K562 (cell line): ENCODE results near the gene CDS2. TPM values are rescaled to one million over a fixed set of nuclear protein-coding genes. Genes with fewer than 3 reads are reported as not detected.

ENCODE experiments used
- ATF1 ChIP-seq, 2 experiments: fragments of 450-650 bp in 1 of 2; IDR thresholded peaks; 2 replicates each; pipeline ENCODE4 v1.6.1; 2016; ENCODE audit warnings: missing compliant biosample characterization in 1 of 2, missing genetic modification characterization in 1 of 2
- CHD1 ChIP-seq: fragments of 200-600 bp; sonication (generic); IDR thresholded peaks from one replicate; pipeline ENCODE4 v1.6.1; 2012; ENCODE audit warnings: mild to moderate bottlenecking, moderate library complexity, low read length, inconsistent platforms
- CREB1 ChIP-seq, 2 experiments: sonication (generic) in 1 of 2; formaldehyde crosslinking in 1 of 2; IDR thresholded peaks; 2 replicates each; pipeline versions ENCODE4 v1.6.1 to v1.8.0; 2012 to 2022; ENCODE audit warnings: inconsistent platforms in 1 of 2, mild to moderate bottlenecking in 1 of 2, missing genetic modification reagents in 1 of 2, moderate library complexity in 1 of 2
- HDGF ChIP-seq: fragments of 450-650 bp; IDR thresholded peaks from 2 replicates; pipeline ENCODE4 v1.6.1; 2016
- HNRNPUL1 ChIP-seq: fragments of 200-400 bp; formaldehyde crosslinking; IDR thresholded peaks from 2 replicates; pipeline ENCODE4 v1.6.1; 2017; ENCODE audit warnings: low read length
- MAFG ChIP-seq: fragments of 450-650 bp; conservative IDR thresholded peaks from 2 replicates; pipeline ENCODE4 v1.6.1; 2016; ENCODE audit warnings: missing genetic modification characterization, missing compliant biosample characterization
- PHTF2 ChIP-seq: fragments of 250-450 bp; sonication (Bioruptor Pico); IDR thresholded peaks from 2 replicates; pipeline ENCODE4 v1.5.0; 2021; ENCODE audit warnings: mild to moderate bottlenecking
- RBM15 ChIP-seq: fragments of 200-400 bp; formaldehyde crosslinking; IDR thresholded peaks from 2 replicates; pipeline ENCODE4 v1.6.1; 2018; ENCODE audit warnings: mild to moderate bottlenecking, low read length, moderate library complexity; ENCODE audit not compliant: insufficient read depth
- SNRNP70 ChIP-seq: fragments of 200-400 bp; formaldehyde crosslinking; optimal IDR thresholded peaks from 2 replicates; pipeline ENCODE3; 2017; ENCODE audit warnings: low read depth, low read length
- TFAP4 ChIP-seq: sonication (generic); formaldehyde crosslinking; IDR thresholded peaks from 2 replicates; pipeline ENCODE4 v1.8.0; 2022; ENCODE audit warnings: missing genetic modification reagents, mild to moderate bottlenecking, moderate library complexity, borderline replicate concordance
- TRIM25 ChIP-seq: fragments of 450-650 bp; IDR thresholded peaks from 2 replicates; pipeline ENCODE4 v1.7.0; 2016; ENCODE audit warnings: borderline replicate concordance
- ZFP36 ChIP-seq: fragments of 150-350 bp; IDR thresholded peaks from 2 replicates; pipeline ENCODE4 v1.6.1; 2018; ENCODE audit warnings: low read length, low read depth; ENCODE audit not compliant: partially characterized antibody
- ZNF277 ChIP-seq: fragments of 250-450 bp; sonication (Bioruptor Pico); IDR thresholded peaks from 2 replicates; pipeline ENCODE4 v1.8.0; 2022; ENCODE audit warnings: inconsistent platforms, mild to moderate bottlenecking, moderate library complexity, borderline replicate concordance
- ZNF408 ChIP-seq: fragments of 250-450 bp; sonication (Bioruptor Pico); IDR thresholded peaks from 2 replicates; pipeline ENCODE4 v1.4.0; 2020; ENCODE audit warnings: low read depth, mild to moderate bottlenecking, moderate library complexity
- ZNF41 ChIP-seq: fragments of 250-450 bp; sonication (Bioruptor Pico); conservative IDR thresholded peaks from 2 replicates; pipeline ENCODE4 v1.4.0; 2020; ENCODE audit warnings: mild to moderate bottlenecking
- ZNF436 ChIP-seq: fragments of 250-450, 450-650 bp; sonication (Bioruptor Pico); formaldehyde crosslinking; IDR thresholded peaks from 2 replicates; pipeline ENCODE4 v1.7.0; 2020; ENCODE audit warnings: mild to moderate bottlenecking
- ZNF583 ChIP-seq: fragments of 250-450 bp; sonication (Bioruptor Pico); IDR thresholded peaks from 2 replicates; pipeline ENCODE4 v1.4.0; 2020
- ZNF699 ChIP-seq: fragments of 250-450 bp; sonication (Bioruptor Pico); IDR thresholded peaks from 2 replicates; pipeline ENCODE4 v1.8.0; 2021; ENCODE audit warnings: mild to moderate bottlenecking, moderate library complexity; ENCODE audit not compliant: insufficient replicate concordance
- ZNF717 ChIP-seq: fragments of 250-450 bp; sonication (Bioruptor Pico); IDR thresholded peaks from 2 replicates; pipeline ENCODE4 v1.5.0; 2021
- ZSCAN29 ChIP-seq: fragments of 450-650 bp; IDR thresholded peaks from 2 replicates; pipeline ENCODE4 v1.6.1; 2017
- polyA plus RNA-seq, 8 experiments: library from polyadenylated mRNA; depleted of rRNA in 4 of 8; stranded (reverse) in 5 of 8; unstranded in 3 of 8; fragments of >200 nt; fragmentation: Nextera tagmentation in 2 of 8; fragmentation: Illumina TruSeq in 1 of 8; extraction: Ambion mirVana in 2 of 8; extraction: Trizol in 1 of 8; gene quantifications; 2 replicates each; pipeline versions ENCODE4 v1.2.1 to v1.2.3, GENCODE V29; 2011 to 2014; ENCODE audit warnings: inconsistent platforms in 1 of 8, missing spikeins in 1 of 8
- total RNA-seq, 7 experiments: library from RNA; depleted of rRNA in 6 of 7; stranded (reverse); fragments of >200 nt in 6 of 7; fragmentation: Illumina TruSeq in 2 of 7; extraction: Trizol in 2 of 7; gene quantifications; 2 replicates each; pipeline versions ENCODE4 v1.2.1 to v1.2.3, GENCODE V29; 2011 to 2021; ENCODE audit warnings: low replicate concordance in 1 of 7
- TF ChIP-seq, protein P1 (sequence below): sonication (generic); formaldehyde crosslinking; IDR thresholded peaks from 2 replicates; pipeline ENCODE4 v1.8.1; 2022; ENCODE audit warnings: missing genetic modification reagents
- TF ChIP-seq, protein P2 (sequence below): fragments of 450-650 bp; formaldehyde crosslinking; IDR thresholded peaks from 2 replicates; pipeline ENCODE4 v1.4.0; 2020; ENCODE audit warnings: mild to moderate bottlenecking
- TF ChIP-seq, protein P3 (sequence below): fragments of 250-450 bp; sonication (Bioruptor Pico); IDR thresholded peaks from 2 replicates; pipeline ENCODE4 v1.6.1; 2021; ENCODE audit warnings: mild to moderate bottlenecking

Gene CDS2
- total and polyA plus RNA-seq, 9 of the 15 experiments (the other 6 are each of a cell fraction or from before 2014, with no cell fraction given), result 6.4 to 46.4 (median 12.2) TPM

GRCh38 chr20:5119435-5120184 is 7.2 kb upstream of the CDS2 start, which contains the start of gene PCNA (continued):
- TF ChIP-seq TRIM25 (no peak), ZNF717 (CRISPR knock-in tag) (no peak), ZNF41 (CRISPR knock-in tag) (no peak), ZNF436 (CRISPR knock-in tag) (no peak), ZNF699 (no peak), ZNF277 (CRISPR knock-in tag) (no peak), ZNF583 (no peak), HNRNPUL1 (no peak), TFAP4 (peak; percentile 93), PHTF2 (CRISPR knock-in tag) (no peak), ATF1 (CRISPR knock-in tag; IDR thresholded peaks at IDR 0.05) (peak; percentile 69), ATF1 (tag; IDR thresholded peaks at IDR 0.05) (peak; percentile 96), ZSCAN29 (no peak), SNRNP70 (no peak), CREB1 (IDR thresholded peaks at IDR 0.05) (peak; percentile 93), CREB1 (CRISPR knock-in tag; IDR thresholded peaks at IDR 0.05) (peak; percentile 94), ZNF408 (CRISPR knock-in tag) (no peak), MAFG (tag) (no peak), CHD1 (peak; percentile 97), RBM15 (no peak), ZFP36 (no peak), HDGF (no peak)
- TF ChIP-seq, protein P1, sequence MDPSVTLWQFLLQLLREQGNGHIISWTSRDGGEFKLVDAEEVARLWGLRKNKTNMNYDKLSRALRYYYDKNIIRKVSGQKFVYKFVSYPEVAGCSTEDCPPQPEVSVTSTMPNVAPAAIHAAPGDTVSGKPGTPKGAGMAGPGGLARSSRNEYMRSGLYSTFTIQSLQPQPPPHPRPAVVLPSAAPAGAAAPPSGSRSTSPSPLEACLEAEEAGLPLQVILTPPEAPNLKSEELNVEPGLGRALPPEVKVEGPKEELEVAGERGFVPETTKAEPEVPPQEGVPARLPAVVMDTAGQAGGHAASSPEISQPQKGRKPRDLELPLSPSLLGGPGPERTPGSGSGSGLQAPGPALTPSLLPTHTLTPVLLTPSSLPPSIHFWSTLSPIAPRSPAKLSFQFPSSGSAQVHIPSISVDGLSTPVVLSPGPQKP (CRISPR knock-in tag), result no peak
- TF ChIP-seq, protein P2, sequence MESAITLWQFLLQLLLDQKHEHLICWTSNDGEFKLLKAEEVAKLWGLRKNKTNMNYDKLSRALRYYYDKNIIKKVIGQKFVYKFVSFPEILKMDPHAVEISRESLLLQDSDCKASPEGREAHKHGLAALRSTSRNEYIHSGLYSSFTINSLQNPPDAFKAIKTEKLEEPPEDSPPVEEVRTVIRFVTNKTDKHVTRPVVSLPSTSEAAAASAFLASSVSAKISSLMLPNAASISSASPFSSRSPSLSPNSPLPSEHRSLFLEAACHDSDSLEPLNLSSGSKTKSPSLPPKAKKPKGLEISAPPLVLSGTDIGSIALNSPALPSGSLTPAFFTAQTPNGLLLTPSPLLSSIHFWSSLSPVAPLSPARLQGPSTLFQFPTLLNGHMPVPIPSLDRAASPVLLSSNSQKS (CRISPR knock-in tag), result no peak
- TF ChIP-seq, protein P3, sequence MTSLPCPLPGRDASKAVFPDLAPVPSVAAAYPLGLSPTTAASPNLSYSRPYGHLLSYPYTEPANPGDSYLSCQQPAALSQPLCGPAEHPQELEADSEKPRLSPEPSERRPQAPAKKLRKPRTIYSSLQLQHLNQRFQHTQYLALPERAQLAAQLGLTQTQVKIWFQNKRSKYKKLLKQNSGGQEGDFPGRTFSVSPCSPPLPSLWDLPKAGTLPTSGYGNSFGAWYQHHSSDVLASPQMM, result no peak
